HCT116 (cell line): ENCODE measurements around the gene HIPK2. TPM values are rescaled to one million over a fixed set of nuclear protein-coding genes. Genes with fewer than 3 reads are reported as not detected.

Source experiments
- ATAC-seq: fragments of 200-7000 bp; cut with Tn5 transposase; 2 replicates; pipeline ENCODE4 v1.9.1; 2020; ENCODE audit warnings: mild to moderate bottlenecking, moderate library complexity
- BruUV-seq: library from RNA; stranded (reverse); fragments of 400-500 nt; replicated peaks from 2 replicates; lab custom pipeline; 2021; lab: Mats Ljungman, UMichigan
- CTCF ChIA-PET: fragments of 300-600 bp; sonication (Branson Sonifier 250); formaldehyde crosslinking; loops from one replicate; lab custom pipeline; 2021; ENCODE audit warnings: antibody characterized with exemption; lab: Charles Lee
- POLR2A ChIA-PET: fragments of 300-600, 350-600 bp; sonication (Branson Sonifier 250); formaldehyde crosslinking; loops from one replicate; lab custom pipeline; 2021; ENCODE audit warnings: antibody characterized with exemption; lab: Charles Lee
- RAD21 ChIA-PET, 2 experiments: fragments of 300-600 bp; sonication (Branson Sonifier 250); formaldehyde crosslinking; loops; one replicate each; lab custom pipeline; 2023; ENCODE audit warnings: low total read pairs in 2 of 2; ENCODE audit not compliant: uncharacterized antibody in 2 of 2, unreplicated experiment in 2 of 2, low non-redundant PET in 1 of 2; lab: Charles Lee
- DNase-seq: peaks from one replicate; pipeline ENCODE4 v3.0.0-alpha.2; 2010; ENCODE audit warnings: low read depth, low spot score
- H2AFZ ChIP-seq: fragments of 200-600 bp; shearing (Covaris generic), sonication (generic); 2 replicates; pipeline ENCODE4 v1.6.1; 2017; ENCODE audit warnings: low read depth, mixed run types, mixed read lengths, antibody characterized with exemption, low read length; ENCODE audit not compliant: poor library complexity, severe bottlenecking
- H3K27ac ChIP-seq: 2 replicates; pipeline ENCODE4 v1.5.1; 2012; ENCODE audit warnings: low read depth, low read length
- H3K27me3 ChIP-seq: fragments of 200-600 bp; sonication (generic); 2 replicates; pipeline ENCODE4 v1.6.1; 2016; ENCODE audit warnings: mixed run types, low read length, mixed read lengths; ENCODE audit not compliant: insufficient read depth
- H3K36me3 ChIP-seq, 2 experiments: fragments of 200-500 bp in 1 of 2; fragments of 200-600 bp in 1 of 2; sonication (Bioruptor generic) in 1 of 2; sonication (generic) in 1 of 2; 2 replicates each; pipeline versions ENCODE4 v1.5.1 to v1.6.1; 2014 to 2016; ENCODE audit warnings: low read length in 2 of 2, inconsistent platforms in 1 of 2, mixed read lengths in 1 of 2, mixed run types in 1 of 2; ENCODE audit not compliant: insufficient read depth in 2 of 2, control insufficient read depth in 1 of 2
- H3K4me1 ChIP-seq, 2 experiments: fragments of 200-600 bp in 1 of 2; sonication (generic) in 1 of 2; 2 replicates each; pipeline versions ENCODE4 v1.5.1 to v1.6.1; 2012 to 2017; ENCODE audit warnings: low read length in 2 of 2, inconsistent platforms in 1 of 2, mild to moderate bottlenecking in 1 of 2, mixed read lengths in 1 of 2, mixed run types in 1 of 2, moderate library complexity in 1 of 2; ENCODE audit not compliant: insufficient read depth in 2 of 2, control insufficient read depth in 1 of 2
- H3K4me2 ChIP-seq: fragments of 200-600 bp; sonication (generic); 2 replicates; pipeline ENCODE4 v1.6.1; 2017; ENCODE audit warnings: mixed run types, low read length, mixed read lengths
- H3K4me3 ChIP-seq, 2 experiments: fragments of 200-600 bp in 1 of 2; sonication (generic) in 1 of 2; replicated peaks in 1 of 2; 2 replicates each; pipeline ENCODE4 v1.5.1; 2011 to 2016; ENCODE audit warnings: low read length in 2 of 2, control low read depth in 1 of 2, low read depth in 1 of 2, mild to moderate bottlenecking in 1 of 2, mixed read lengths in 1 of 2, mixed run types in 1 of 2
- H3K79me2 ChIP-seq: fragments of 200-600 bp; sonication (generic); 2 replicates; pipeline ENCODE4 v1.6.1; 2017; ENCODE audit warnings: mild to moderate bottlenecking, mixed run types, low read length, moderate library complexity, mixed read lengths; ENCODE audit not compliant: insufficient read depth
- H3K9ac ChIP-seq: fragments of 200-600 bp; sonication (generic); 2 replicates; pipeline ENCODE4 v1.6.1; 2016; ENCODE audit warnings: low read length, mixed read lengths
- H3K9me2 ChIP-seq: fragments of 200-600 bp; sonication (generic), shearing (Covaris generic); 2 replicates; pipeline ENCODE4 v1.6.1; 2017; ENCODE audit warnings: mixed run types, mild to moderate bottlenecking, moderate library complexity; ENCODE audit not compliant: insufficient read depth
- H3K9me3 ChIP-seq, 2 experiments: fragments of 200-500 bp in 1 of 2; fragments of 200-600 bp in 1 of 2; sonication (Bioruptor generic) in 1 of 2; sonication (generic) in 1 of 2; 2 replicates each; pipeline ENCODE4 v1.6.1; 2014 to 2017; ENCODE audit warnings: low read length in 2 of 2, mixed read lengths in 2 of 2, inconsistent platforms in 1 of 2, low read depth in 1 of 2, mild to moderate bottlenecking in 1 of 2, mixed run types in 1 of 2, moderate library complexity in 1 of 2; ENCODE audit not compliant: control insufficient read depth in 1 of 2, insufficient read depth in 1 of 2
- H4K20me1 ChIP-seq: fragments of 200-600 bp; sonication (generic), shearing (Covaris generic); 2 replicates; pipeline ENCODE4 v1.6.1; 2017; ENCODE audit warnings: mixed run types, mild to moderate bottlenecking, moderate library complexity; ENCODE audit not compliant: insufficient read depth
- EGR1 ChIP-seq: IDR thresholded peaks from 2 replicates; pipeline ENCODE4 v1.6.1; 2012; ENCODE audit warnings: low read depth
- ELF1 ChIP-seq: IDR thresholded peaks from 2 replicates; pipeline ENCODE4 v1.6.1; 2012; ENCODE audit warnings: low read depth, borderline replicate concordance
- EZH2 ChIP-seq: fragments of 200-600 bp; sonication (generic); IDR thresholded peaks from 2 replicates; pipeline ENCODE4 v1.6.1; 2017; ENCODE audit warnings: antibody characterized with exemption, mixed run types
- EZH2phosphoT487 ChIP-seq: fragments of 200-600 bp; IDR thresholded peaks from 2 replicates; pipeline ENCODE4 v1.6.1; 2018; ENCODE audit warnings: antibody characterized with exemption, borderline replicate concordance
- JUND ChIP-seq: IDR thresholded peaks from 2 replicates; pipeline ENCODE4 v1.6.1; 2012
- MAX ChIP-seq: IDR thresholded peaks from 2 replicates; pipeline ENCODE4 v1.6.1; 2012
- TCF7L2 ChIP-seq: IDR thresholded peaks from 2 replicates; pipeline ENCODE4 v1.7.0; 2011; ENCODE audit warnings: borderline replicate concordance, inconsistent platforms; ENCODE audit not compliant: insufficient read depth, insufficient read length; ENCODE audit errors: extremely low read depth
- ZBTB33 ChIP-seq: IDR thresholded peaks from 2 replicates; pipeline ENCODE4 v1.6.1; 2011; ENCODE audit warnings: mild to moderate bottlenecking, low read length, moderate library complexity; ENCODE audit not compliant: insufficient replicate concordance; ENCODE audit errors: extremely low read depth
- intact Hi-C: fragments of 100-400 bp; cut with micrococcal nuclease; formaldehyde crosslinking; loops from 2 replicates; pipeline ENCODE4 v1.10.0; 2022
- total RNA-seq: library from RNA; stranded (reverse); gene quantifications from one replicate; pipeline ENCODE4 v1.2.1, GENCODE V29; 2021; ENCODE audit not compliant: unreplicated experiment

Gene HIPK2
- total RNA-seq, 1 experiment from 2014 or later = 49.5 TPM

GRCh38 chr7:139631520-139632031 lies 146.2 kb downstream of the HIPK2 start:
- H3K79me2 ChIP-seq = peaks cover under 1% of the 10 kb centered on the region; the same call in 1 of the 2 replicates
- POLR2A ChIA-PET = no interaction called here
- no peak overlapping the region for H3K4me3 ChIP-seq
- no peak for DNase-seq
- no peaks in the 10 kb centered on the region for H3K9me2 ChIP-seq
- H3K4me1 ChIP-seq = no peaks in the 10 kb centered on the region
- H3K27ac ChIP-seq = no peak overlapping the region
- RAD21 ChIA-PET = no interaction called here
- H3K27me3 ChIP-seq = no peaks in the 10 kb centered on the region
- intact Hi-C loops = no loop called here
- H2AFZ ChIP-seq = no peak overlapping the region
- CTCF ChIA-PET = interaction anchor here (1.2 to 1.7 kb wide), 2 partner anchors 11 to 13 kb away, joined by 3 to 5 read pairs; no protein-coding TSS in a partner anchor
- peaks cover 8 to 23% of the 10 kb centered on the region in 2 experiments; a peak in 3 of 4 replicates for H3K36me3 ChIP-seq
- ATAC-seq = no peak
- no peak overlapping the region for H3K9ac ChIP-seq
- H3K4me2 ChIP-seq = no peak overlapping the region
- no peaks in the 10 kb centered on the region for H3K9me3 ChIP-seq
- H4K20me1 ChIP-seq = no peaks in the 10 kb centered on the region
- no TSS peak for BruUV-seq
- TF ChIP-seq ELF1 (no peak), EZH2 (no peak), TCF7L2 (no peak), ZBTB33 (no peak), EZH2phosphoT487 (no peak), JUND (no peak), EGR1 (no peak), MAX (no peak)
